Right renal cortex interstitium (tissue), 3 donors: ENCODE data around the gene SEC11C. TPM values are rescaled to one million over a fixed set of nuclear protein-coding genes. Genes with fewer than 3 reads are reported as not detected.

Experiments used
- DNase-seq, 3 donors: peaks; one replicate each; pipeline ENCODE4 v3.0.0-alpha.2; 2013; ENCODE audit warnings: low read depth in 3 of 3, low spot score in 2 of 3
- polyA plus RNA-seq, 3 donors: library from polyadenylated mRNA; unstranded; fragments of 120-200 nt; gene quantifications; one replicate each; pipeline ENCODE4 v1.2.1, GENCODE V29; 2013; ENCODE audit not compliant: insufficient read length in 3 of 3

SEC11C gene
- polyA plus RNA-seq, 3 donors = 69.1 to 83.3 (median 72.9) TPM

- DNase-seq = no peak
Measured at GRCh38 chr18:59143441-59143840, 3.8 kb downstream of the SEC11C start.

- no peak for DNase-seq
Measured at GRCh38 chr18:59144483-59144882, 4.8 kb downstream of the SEC11C start.

GRCh38 chr18:59145055-59145454, 5.4 kb downstream of the SEC11C start:
- no peak for DNase-seq

- no peak for DNase-seq
Measured at GRCh38 chr18:59148192-59148591, 8.5 kb downstream of the SEC11C start.

- DNase-seq = no peak
Measured at GRCh38 chr18:59149007-59149406, 9.3 kb downstream of the SEC11C start.

GRCh38 chr18:59149416-59149815, 9.7 kb downstream of the SEC11C start:
- DNase-seq = no peak

- no peak for DNase-seq
Measured at GRCh38 chr18:59150236-59150635, 10.6 kb downstream of the SEC11C start.

GRCh38 chr18:59155153-59155552, 15.5 kb downstream of the SEC11C start:
- no peak for DNase-seq

- no peak for DNase-seq
Measured at GRCh38 chr18:59156316-59156715, 16.6 kb downstream of the SEC11C start.

- no peak for DNase-seq
Measured at GRCh38 chr18:59159265-59159664, 19.6 kb downstream of the SEC11C start.

GRCh38 chr18:59159986-59160385, 20.3 kb downstream of the SEC11C start:
- DNase-seq = no peak

GRCh38 chr18:59172664-59173249, 33.1 kb downstream of the SEC11C start:
- no peak for DNase-seq

GRCh38 chr18:59177485-59177884, 37.8 kb downstream of the SEC11C start:
- DNase-seq = no peak

- no peak for DNase-seq
Measured at GRCh38 chr18:59180150-59180845, 40.6 kb downstream of the SEC11C start.

GRCh38 chr18:59182673-59183072, 43.0 kb downstream of the SEC11C start:
- DNase-seq = no peak

GRCh38 chr18:59189008-59189407, 49.3 kb downstream of the SEC11C start:
- no peak for DNase-seq

- DNase-seq = no peak
Measured at GRCh38 chr18:59189746-59190145, 50.1 kb downstream of the SEC11C start.

GRCh38 chr18:59196161-59196725, 56.6 kb downstream of the SEC11C start:
- no peak for DNase-seq

GRCh38 chr18:59197636-59198035, 58.0 kb downstream of the SEC11C start:
- DNase-seq = no peak

- DNase-seq = no peak
Measured at GRCh38 chr18:59198215-59198614, 58.5 kb downstream of the SEC11C start.

- no peak for DNase-seq
Measured at GRCh38 chr18:59200787-59201186, 61.1 kb downstream of the SEC11C start.

- DNase-seq = no peak
Measured at GRCh38 chr18:59202258-59202820, 62.7 kb downstream of the SEC11C start.
